GM18870 (cell line): Measurements from ENCODE around the gene PCDHB14.

Experiments
- ATAC-seq: cut with Tn5 transposase; IDR thresholded peaks from one replicate; pipeline ENCODE4 v1.9.1; 2021; ENCODE audit warnings: moderate library complexity; ENCODE audit not compliant: unreplicated experiment

PCDHB14 gene

DNA sequence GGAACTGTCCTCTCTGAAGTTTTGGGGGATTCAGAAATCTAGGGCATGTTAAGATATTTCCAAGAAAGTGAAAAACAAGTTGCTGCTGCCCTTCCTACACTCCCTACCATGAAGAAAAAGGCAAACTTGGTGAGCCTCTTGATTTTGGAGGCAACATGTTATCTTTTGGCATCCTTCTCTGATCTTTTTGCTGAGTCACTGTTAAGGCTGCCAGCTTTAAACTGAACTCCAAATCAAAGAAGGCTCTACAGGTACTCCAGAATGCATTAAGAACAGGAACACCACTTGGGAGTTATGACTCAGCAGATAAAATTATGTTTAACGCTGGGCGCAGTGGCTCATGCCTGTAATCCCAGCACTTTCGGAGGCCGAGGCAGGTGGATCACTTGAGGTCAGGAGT is 46.1 kb downstream of the PCDHB14 start:
- ATAC-seq: no peak

DNA sequence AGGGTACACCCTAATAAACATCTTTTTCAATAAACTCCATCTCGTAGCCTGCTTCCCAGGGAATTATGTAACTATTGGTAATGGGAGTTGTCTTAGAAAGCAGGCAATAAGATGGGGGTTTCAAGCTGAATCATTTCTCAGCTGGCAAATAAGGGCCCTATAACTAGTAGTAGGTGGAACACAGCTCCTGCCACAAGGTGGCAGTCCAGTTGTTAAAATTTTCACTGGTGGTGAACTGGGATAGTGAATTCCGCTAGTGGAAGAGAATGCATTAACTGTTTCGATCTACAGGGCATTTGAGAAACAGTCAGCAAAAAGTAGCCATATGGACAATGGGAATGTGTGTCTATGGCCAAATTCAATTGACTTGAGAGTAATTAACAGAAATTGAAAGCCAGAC is 49.8 kb downstream of the PCDHB14 start:
- no peak for ATAC-seq
